Measurements from ENCODE around the gene CENPV.
A peak's percentile ranks its signal among the peaks of the same experiment; 100 is the strongest.

Gene CENPV

GRCh38 chr17:16383772-16384287 is 30.6 kb upstream of the CENPV start:
- peak; percentile 31 for DNase-seq (ENCODE audit: low read depth)
- H3K4me3 ChIP-seq (ENCODE audit: low read length): no peak overlapping the region
- no peak for TF ChIP-seq CTCF (IDR thresholded peaks at IDR 0.05; ENCODE audit: insufficient read depth, low read depth, low read length, missing control alignments)

- no peak overlapping the region for H3K4me3 ChIP-seq (ENCODE audit: low read length)
- DNase-seq (ENCODE audit: low read depth): no peak
- TF ChIP-seq CTCF (IDR thresholded peaks at IDR 0.05; ENCODE audit: insufficient read depth, low read depth, low read length, missing control alignments): no peak
Measured at GRCh38 chr17:16383216-16383615, 29.9 kb upstream of the CENPV start.

GRCh38 chr17:16381496-16381820 is 28.2 kb upstream of the CENPV start:
- peak; percentile 27 for DNase-seq (ENCODE audit: low read depth)
- TF ChIP-seq CTCF (IDR thresholded peaks at IDR 0.05; ENCODE audit: insufficient read depth, low read depth, low read length, missing control alignments): no peak
- H3K4me3 ChIP-seq (ENCODE audit: low read length): peak overlapping the region; percentile 96

- no peak for TF ChIP-seq CTCF (IDR thresholded peaks at IDR 0.05; ENCODE audit: insufficient read depth, low read depth, low read length, missing control alignments)
Measured at GRCh38 chr17:16380640-16381495, 27.6 kb upstream of the CENPV start, which contains the start of gene UBB. Gene UBB, plus strand, starts transcription at chr17:16381091. Its CDS starts 817 bp downstream, at chr17:16381908.

GRCh38 chr17:16379654-16380053 is 26.4 kb upstream of the CENPV start:
- TF ChIP-seq CTCF (IDR thresholded peaks at IDR 0.05; ENCODE audit: insufficient read depth, low read depth, low read length, missing control alignments): no peak
- no peak for DNase-seq (ENCODE audit: low read depth)
- no peak overlapping the region for H3K4me3 ChIP-seq (ENCODE audit: low read length)

More at GRCh38 chr17:16380640-16381495, 27.6 kb upstream of the CENPV start, which contains the start of gene UBB:
- peak; percentile 98 for DNase-seq (ENCODE audit: low read depth)
- peak within 1 kb of the TSS; percentile 96 for H3K4me3 ChIP-seq (ENCODE audit: low read length)

- TF ChIP-seq CTCF (IDR thresholded peaks at IDR 0.05; ENCODE audit: insufficient read depth, low read depth, low read length, missing control alignments): no peak
Measured at GRCh38 chr17:16378636-16379282, 25.5 kb upstream of the CENPV start.

More at GRCh38 chr17:16378636-16379282, 25.5 kb upstream of the CENPV start:
- peak; percentile 99 for DNase-seq (ENCODE audit: low read depth)
- H3K4me3 ChIP-seq (ENCODE audit: low read length): no peak overlapping the region

All from epithelial cell of esophagus (primary cell).